Suppressor macrophage (primary cell): ENCODE results near the gene EXD1.
"Not testable (repeated sequence)": the region's sequence is repeated elsewhere in the genome, so short reads cannot be mapped to it uniquely, and the experiment has no call there.

Experiments used
- DNase-seq, 4 experiments: peaks; one replicate each; pipeline ENCODE4 v3.0.0-alpha.2; 2020 to 2022

Gene EXD1

DNA sequence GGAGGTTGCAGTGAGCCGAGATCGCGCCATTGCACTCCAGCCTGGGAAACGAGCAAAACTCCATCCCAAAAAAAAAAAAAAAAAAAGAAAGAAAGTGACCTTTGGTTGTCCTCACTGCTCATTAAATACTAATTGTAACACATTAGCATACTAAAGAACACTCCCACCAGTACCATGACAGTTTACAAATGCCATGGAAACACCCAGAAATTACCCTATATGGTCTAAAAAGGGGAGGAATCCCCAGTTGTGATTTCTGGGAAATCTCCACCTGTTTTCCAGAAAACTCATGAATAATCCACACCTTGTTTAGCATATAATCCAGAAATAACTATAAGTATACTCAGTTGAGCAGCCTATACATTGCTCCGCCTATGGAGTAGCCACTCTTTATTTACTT is 90.9 kb downstream of the EXD1 start:
- no peak for DNase-seq

DNA sequence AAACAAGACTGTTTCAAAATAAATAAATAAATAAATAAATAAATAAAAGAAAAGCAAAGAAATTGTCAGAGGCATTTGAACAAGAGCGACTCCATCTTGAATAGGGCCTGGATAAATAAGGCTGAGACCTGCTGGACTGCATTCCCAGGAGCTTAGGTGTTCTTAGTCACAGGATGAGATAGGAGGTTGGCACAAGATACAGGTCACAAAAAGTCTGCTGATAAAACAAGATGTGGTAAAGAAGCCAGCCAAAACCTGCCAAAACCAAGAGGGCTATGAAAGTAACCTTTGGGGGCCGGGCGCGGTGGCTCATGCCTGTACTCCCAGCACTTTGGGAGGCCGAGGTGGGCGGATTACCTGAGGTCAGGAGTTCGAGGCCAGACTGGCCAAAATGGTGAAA is 91.4 kb downstream of the EXD1 start:
- not testable (repeated sequence) for DNase-seq

DNA sequence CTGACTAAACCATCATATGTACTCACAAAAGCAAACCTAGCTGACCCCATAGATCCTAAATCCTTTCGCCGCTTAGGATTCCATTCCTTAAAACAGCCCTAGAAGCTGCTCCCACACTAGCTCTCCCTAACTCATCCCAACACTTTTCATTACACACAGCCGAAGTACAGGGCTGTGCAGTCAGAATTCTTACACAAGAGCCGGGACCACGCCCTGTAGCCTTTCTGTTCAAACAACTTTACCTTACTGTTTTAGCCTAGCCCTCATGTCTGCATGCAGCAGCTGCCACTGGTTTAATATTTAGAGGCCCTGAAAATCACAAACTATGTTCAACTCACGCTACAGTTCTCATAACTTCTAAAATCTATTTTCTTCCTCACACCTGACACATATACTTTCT is 95.0 kb downstream of the EXD1 start:
- DNase-seq: not testable (repeated sequence)

DNA sequence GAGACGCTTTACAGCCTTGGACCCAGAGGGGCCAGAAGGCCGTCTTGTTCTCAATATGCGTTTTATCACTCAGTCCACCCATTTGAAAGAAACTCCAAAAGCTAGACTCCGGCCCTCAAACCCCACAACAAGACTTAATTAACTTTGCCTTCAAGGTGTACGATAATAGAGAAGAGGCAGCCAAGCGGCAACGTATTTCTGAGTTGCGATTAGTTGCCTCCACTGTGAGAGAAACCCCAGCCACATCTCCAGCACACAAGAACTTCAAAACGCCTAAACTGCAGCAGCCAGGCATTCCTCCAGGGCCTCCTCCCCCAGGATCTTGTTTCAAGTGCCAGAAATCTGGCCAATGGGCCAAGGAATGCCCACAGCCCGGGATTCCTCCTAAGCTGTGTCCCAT is 97.1 kb downstream of the EXD1 start:
- DNase-seq: no peak
